Neural cell (in vitro differentiated cells): ENCODE results near the gene ADGRD1. TPM values are rescaled to one million over a fixed set of nuclear protein-coding genes. Genes with fewer than 3 reads are reported as not detected.

ENCODE experiments used
- H2AFZ ChIP-seq: fragments of 200-600, 300-800 bp; sonication (generic), shearing (Covaris generic); 2 replicates; pipeline ENCODE4 v1.6.0; 2014; ENCODE audit warnings: low read depth, mild to moderate bottlenecking, antibody characterized with exemption, low read length, moderate library complexity
- H3F3A ChIP-seq: fragments of 200-600 bp; shearing (Covaris generic); 2 replicates; pipeline ENCODE4 v1.6.1; 2016; ENCODE audit warnings: mild to moderate bottlenecking, moderate library complexity, mixed read lengths, antibody characterized with exemption, low read length; ENCODE audit not compliant: insufficient read depth, poor library complexity, severe bottlenecking
- H3K27ac ChIP-seq: fragments of 200-600, 300-800 bp; sonication (generic), shearing (Covaris generic); 2 replicates; pipeline ENCODE4 v1.5.1; 2014; ENCODE audit warnings: mild to moderate bottlenecking, low read length, moderate library complexity
- H3K27me3 ChIP-seq: fragments of 300-800, 200-600 bp; sonication (generic), shearing (Covaris generic); 2 replicates; pipeline ENCODE4 v1.6.0; 2014; ENCODE audit warnings: mild to moderate bottlenecking, low read depth, low read length, moderate library complexity; ENCODE audit not compliant: insufficient read depth
- H3K36me3 ChIP-seq: fragments of 300-800, 200-600 bp; sonication (generic), shearing (Covaris generic); 2 replicates; pipeline ENCODE4 v1.5.1; 2014; ENCODE audit warnings: mild to moderate bottlenecking, antibody characterized with exemption, low read length, moderate library complexity; ENCODE audit not compliant: insufficient read depth
- H3K4me2 ChIP-seq: fragments of 300-800, 200-600 bp; sonication (generic), shearing (Covaris generic); 2 replicates; pipeline ENCODE4 v1.6.0; 2014; ENCODE audit warnings: mild to moderate bottlenecking, low read length
- H3K4me3 ChIP-seq: fragments of 300-800, 200-600 bp; sonication (generic), shearing (Covaris generic); 2 replicates; pipeline ENCODE4 v1.5.1; 2014; ENCODE audit warnings: mild to moderate bottlenecking, low read length, moderate library complexity
- H3K79me2 ChIP-seq: fragments of 200-600 bp; shearing (Covaris generic); replicated peaks from 2 replicates; pipeline ENCODE4 v1.6.0; 2014; ENCODE audit warnings: mild to moderate bottlenecking, low read length, moderate library complexity; ENCODE audit not compliant: insufficient read depth
- H3K9ac ChIP-seq: fragments of 300-800, 200-600 bp; sonication (generic), shearing (Covaris generic); 2 replicates; pipeline ENCODE4 v1.6.1; 2016; ENCODE audit warnings: mild to moderate bottlenecking, low read length, mixed read lengths
- H3K9me2 ChIP-seq: fragments of 200-600 bp; shearing (Covaris generic); 2 replicates; pipeline ENCODE4 v1.6.1; 2016; ENCODE audit warnings: mild to moderate bottlenecking, low read length, mixed read lengths; ENCODE audit not compliant: insufficient read depth
- H3K9me3 ChIP-seq: fragments of 200-600, 300-800 bp; sonication (generic), shearing (Covaris generic); 2 replicates; pipeline ENCODE4 v1.6.1; 2016; ENCODE audit warnings: mild to moderate bottlenecking, mixed run types, low read length, moderate library complexity, mixed read lengths
- H4K20me1 ChIP-seq: fragments of 200-600 bp; shearing (Covaris generic); 2 replicates; pipeline ENCODE4 v1.6.1; 2016; ENCODE audit warnings: mild to moderate bottlenecking, mixed run types; ENCODE audit not compliant: insufficient read depth
- EP300 ChIP-seq: fragments of 450-650 bp; conservative IDR thresholded peaks from 2 replicates; pipeline ENCODE4 v1.6.1; 2014; ENCODE audit warnings: antibody characterized with exemption, mild to moderate bottlenecking, moderate library complexity; ENCODE audit not compliant: poor library complexity, severe bottlenecking
- EZH2 ChIP-seq: fragments of 200-600, 300-800 bp; shearing (Covaris generic), sonication (generic); IDR thresholded peaks from 2 replicates; pipeline ENCODE4 v1.6.1; 2014; ENCODE audit warnings: antibody characterized with exemption, low read length, borderline replicate concordance, mild to moderate bottlenecking; ENCODE audit not compliant: insufficient read depth, poor library complexity, severe bottlenecking
- MXI1 ChIP-seq: fragments of 450-650 bp; conservative IDR thresholded peaks from 2 replicates; pipeline ENCODE4 v1.6.1; 2014; ENCODE audit warnings: antibody characterized with exemption, mild to moderate bottlenecking; ENCODE audit not compliant: poor library complexity, severe bottlenecking
- POLR2AphosphoS5 ChIP-seq: IDR thresholded peaks from 2 replicates; pipeline ENCODE4 v1.6.1; 2012
- RAD21 ChIP-seq: fragments of 450-650 bp; conservative IDR thresholded peaks from 2 replicates; pipeline ENCODE4 v1.6.1; 2014; ENCODE audit warnings: antibody characterized with exemption, mild to moderate bottlenecking, moderate library complexity
- SMC3 ChIP-seq: fragments of 450-650 bp; conservative IDR thresholded peaks from 2 replicates; pipeline ENCODE4 v1.6.1; 2014; ENCODE audit warnings: antibody characterized with exemption, mild to moderate bottlenecking, moderate library complexity; ENCODE audit not compliant: poor library complexity
- TAF1 ChIP-seq: IDR thresholded peaks from 2 replicates; pipeline ENCODE4 v1.6.1; 2012; ENCODE audit warnings: low read depth
- polyA plus RNA-seq: library from polyadenylated mRNA; depleted of rRNA; stranded (reverse); fragments of >200 nt; gene quantifications from 2 replicates; pipeline ENCODE4 v1.2.3, GENCODE V29; 2014
- TF ChIP-seq, protein P1 (sequence below): IDR thresholded peaks from 2 replicates; pipeline ENCODE4 v1.6.1; 2012; ENCODE audit warnings: borderline replicate concordance
- TF ChIP-seq, protein P2 (sequence below): fragments of 450-650 bp; IDR thresholded peaks from 2 replicates; pipeline ENCODE4 v1.5.1; 2014; ENCODE audit warnings: antibody characterized with exemption, mild to moderate bottlenecking, moderate library complexity; ENCODE audit not compliant: poor library complexity, severe bottlenecking

The ADGRD1 gene
- polyA plus RNA-seq, 1 donor from 2014 or later = 1.7 TPM

DNA sequence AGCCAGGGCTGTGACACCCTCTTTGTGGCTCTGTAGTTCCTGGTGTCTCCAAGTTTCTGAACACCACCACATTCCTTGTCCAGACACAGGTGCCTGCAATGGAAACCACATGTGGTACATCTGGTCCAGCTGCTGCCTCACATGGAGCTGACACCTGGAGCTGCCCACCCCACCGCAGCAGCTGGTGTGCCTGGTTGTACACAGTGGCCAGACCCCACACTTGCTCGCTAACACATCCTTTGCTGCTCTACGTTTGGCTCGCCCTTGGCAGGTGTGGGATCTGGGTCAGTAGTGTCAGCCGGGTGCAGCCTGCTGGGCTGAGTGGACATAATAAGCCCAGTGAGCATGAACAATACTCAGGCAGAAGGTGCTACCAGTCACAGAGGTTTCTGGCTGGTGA lies 198.9 kb downstream of the ADGRD1 start:
- Histone ChIP-seq H2AFZ (no peak overlapping the region), H3K79me2 (no peaks in the 10 kb centered on the region), H3K4me3 (no peak overlapping the region), H3K27me3 (no peaks in the 10 kb centered on the region), H3K9ac (no peak overlapping the region), H3K9me3 (no peaks in the 10 kb centered on the region), H4K20me1 (no peaks in the 10 kb centered on the region), H3F3A (no peaks in the 10 kb centered on the region), H3K4me2 (no peak overlapping the region), H3K27ac (no peak overlapping the region), H3K36me3 (no peaks in the 10 kb centered on the region), H3K9me2 (no peaks in the 10 kb centered on the region)
- TF ChIP-seq MXI1 (no peak), TAF1 (no peak), EZH2 (no peak), POLR2AphosphoS5 (no peak), EP300 (no peak), SMC3 (no peak), RAD21 (no peak)
- TF ChIP-seq, protein P1, sequence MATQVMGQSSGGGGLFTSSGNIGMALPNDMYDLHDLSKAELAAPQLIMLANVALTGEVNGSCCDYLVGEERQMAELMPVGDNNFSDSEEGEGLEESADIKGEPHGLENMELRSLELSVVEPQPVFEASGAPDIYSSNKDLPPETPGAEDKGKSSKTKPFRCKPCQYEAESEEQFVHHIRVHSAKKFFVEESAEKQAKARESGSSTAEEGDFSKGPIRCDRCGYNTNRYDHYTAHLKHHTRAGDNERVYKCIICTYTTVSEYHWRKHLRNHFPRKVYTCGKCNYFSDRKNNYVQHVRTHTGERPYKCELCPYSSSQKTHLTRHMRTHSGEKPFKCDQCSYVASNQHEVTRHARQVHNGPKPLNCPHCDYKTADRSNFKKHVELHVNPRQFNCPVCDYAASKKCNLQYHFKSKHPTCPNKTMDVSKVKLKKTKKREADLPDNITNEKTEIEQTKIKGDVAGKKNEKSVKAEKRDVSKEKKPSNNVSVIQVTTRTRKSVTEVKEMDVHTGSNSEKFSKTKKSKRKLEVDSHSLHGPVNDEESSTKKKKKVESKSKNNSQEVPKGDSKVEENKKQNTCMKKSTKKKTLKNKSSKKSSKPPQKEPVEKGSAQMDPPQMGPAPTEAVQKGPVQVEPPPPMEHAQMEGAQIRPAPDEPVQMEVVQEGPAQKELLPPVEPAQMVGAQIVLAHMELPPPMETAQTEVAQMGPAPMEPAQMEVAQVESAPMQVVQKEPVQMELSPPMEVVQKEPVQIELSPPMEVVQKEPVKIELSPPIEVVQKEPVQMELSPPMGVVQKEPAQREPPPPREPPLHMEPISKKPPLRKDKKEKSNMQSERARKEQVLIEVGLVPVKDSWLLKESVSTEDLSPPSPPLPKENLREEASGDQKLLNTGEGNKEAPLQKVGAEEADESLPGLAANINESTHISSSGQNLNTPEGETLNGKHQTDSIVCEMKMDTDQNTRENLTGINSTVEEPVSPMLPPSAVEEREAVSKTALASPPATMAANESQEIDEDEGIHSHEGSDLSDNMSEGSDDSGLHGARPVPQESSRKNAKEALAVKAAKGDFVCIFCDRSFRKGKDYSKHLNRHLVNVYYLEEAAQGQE = no peak
- TF ChIP-seq, protein P2, sequence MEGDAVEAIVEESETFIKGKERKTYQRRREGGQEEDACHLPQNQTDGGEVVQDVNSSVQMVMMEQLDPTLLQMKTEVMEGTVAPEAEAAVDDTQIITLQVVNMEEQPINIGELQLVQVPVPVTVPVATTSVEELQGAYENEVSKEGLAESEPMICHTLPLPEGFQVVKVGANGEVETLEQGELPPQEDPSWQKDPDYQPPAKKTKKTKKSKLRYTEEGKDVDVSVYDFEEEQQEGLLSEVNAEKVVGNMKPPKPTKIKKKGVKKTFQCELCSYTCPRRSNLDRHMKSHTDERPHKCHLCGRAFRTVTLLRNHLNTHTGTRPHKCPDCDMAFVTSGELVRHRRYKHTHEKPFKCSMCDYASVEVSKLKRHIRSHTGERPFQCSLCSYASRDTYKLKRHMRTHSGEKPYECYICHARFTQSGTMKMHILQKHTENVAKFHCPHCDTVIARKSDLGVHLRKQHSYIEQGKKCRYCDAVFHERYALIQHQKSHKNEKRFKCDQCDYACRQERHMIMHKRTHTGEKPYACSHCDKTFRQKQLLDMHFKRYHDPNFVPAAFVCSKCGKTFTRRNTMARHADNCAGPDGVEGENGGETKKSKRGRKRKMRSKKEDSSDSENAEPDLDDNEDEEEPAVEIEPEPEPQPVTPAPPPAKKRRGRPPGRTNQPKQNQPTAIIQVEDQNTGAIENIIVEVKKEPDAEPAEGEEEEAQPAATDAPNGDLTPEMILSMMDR = no peak

DNA sequence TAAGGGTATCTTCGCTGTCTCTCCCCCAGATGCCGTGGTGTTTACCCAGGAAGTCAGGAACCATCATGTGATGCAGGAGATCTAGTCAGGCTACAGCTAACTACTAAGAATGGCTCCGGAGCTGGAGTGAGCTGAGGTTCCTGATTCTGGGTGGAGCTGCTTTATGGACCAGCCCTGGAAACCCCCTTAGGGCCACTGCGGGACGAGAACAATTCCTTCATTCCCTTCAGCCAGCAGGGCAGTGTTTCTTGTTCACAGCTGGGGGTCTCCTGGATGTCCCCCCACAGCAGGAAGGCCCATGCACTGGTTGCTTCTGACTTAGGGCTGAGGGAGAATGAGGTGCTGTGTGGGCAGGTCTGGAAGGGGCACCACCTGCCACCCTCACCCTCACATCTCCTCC lies 199.3 kb downstream of the ADGRD1 start:
- Histone ChIP-seq H3K4me2 (no peak overlapping the region), H3K4me3 (no peak overlapping the region), H3K9me2 (no peaks in the 10 kb centered on the region), H4K20me1 (no peaks in the 10 kb centered on the region), H2AFZ (no peak overlapping the region), H3K79me2 (no peaks in the 10 kb centered on the region), H3F3A (no peaks in the 10 kb centered on the region), H3K9me3 (no peaks in the 10 kb centered on the region), H3K27ac (no peak overlapping the region), H3K9ac (no peak overlapping the region), H3K27me3 (no peaks in the 10 kb centered on the region), H3K36me3 (no peaks in the 10 kb centered on the region)
- TF ChIP-seq, protein P2 = no peak
- no peak for TF ChIP-seq POLR2AphosphoS5
- TF ChIP-seq EZH2 = no peak
- TF ChIP-seq EP300 = no peak
- no peak for TF ChIP-seq SMC3
- no peak for TF ChIP-seq RAD21
- TF ChIP-seq MXI1 = no peak
- TF ChIP-seq, protein P1 = no peak
- no peak for TF ChIP-seq TAF1
